Keratinocyte (primary cell): Measurements from ENCODE around the gene KIF1B. TPM values are rescaled to one million over a fixed set of nuclear protein-coding genes. Genes with fewer than 3 reads are reported as not detected.

Experiments used
- DNase-seq: peaks from one replicate; pipeline ENCODE4 v3.0.0-alpha.2; 2011; ENCODE audit warnings: low read depth, missing footprints, low spot score
- FAIRE-seq: peaks from 2 replicates; lab custom pipeline; 2011; peaks lifted over from hg19 to GRCh38; lab: Jason Lieb, UNC
- H2AFZ ChIP-seq: 2 replicates; pipeline ENCODE4 v1.6.0; 2012; ENCODE audit warnings: low read length, control low read depth, inconsistent platforms; ENCODE audit not compliant: control insufficient read depth
- H3K27ac ChIP-seq: 2 replicates; pipeline ENCODE4 v1.5.1; 2011; ENCODE audit warnings: low read length; ENCODE audit not compliant: control insufficient read depth, insufficient read depth
- H3K27me3 ChIP-seq: 3 replicates; pipeline ENCODE4 v1.6.0; 2011; ENCODE audit warnings: low read length; ENCODE audit not compliant: control insufficient read depth, insufficient read depth; ENCODE audit errors: extremely low read depth
- H3K36me3 ChIP-seq, 2 experiments: 2 replicates in 1 of 2; 3 replicates in 1 of 2; pipeline ENCODE4 v1.5.1; 2011; ENCODE audit warnings: low read length in 2 of 2, mild to moderate bottlenecking in 1 of 2; ENCODE audit not compliant: control insufficient read depth in 2 of 2, insufficient read depth in 2 of 2; ENCODE audit errors: extremely low read depth in 1 of 2
- H3K4me1 ChIP-seq: 3 replicates; pipeline ENCODE4 v1.5.1; 2011; ENCODE audit warnings: low read length; ENCODE audit not compliant: control insufficient read depth, insufficient read depth; ENCODE audit errors: extremely low read depth
- H3K4me2 ChIP-seq: 3 replicates; pipeline ENCODE4 v1.6.0; 2011; ENCODE audit warnings: low read depth, low read length; ENCODE audit not compliant: control insufficient read depth, insufficient read depth; ENCODE audit errors: extremely low read depth
- H3K4me3 ChIP-seq, 3 experiments: fragments of 200-600 bp in 1 of 3; sonication (generic) in 1 of 3; 2 replicates in 2 of 3; 3 replicates in 1 of 3; pipeline ENCODE4 v1.5.1; 2011 to 2016; ENCODE audit warnings: low read length in 3 of 3, mild to moderate bottlenecking in 3 of 3, control low read depth in 2 of 3, inconsistent platforms in 1 of 3, low read depth in 1 of 3, mixed read lengths in 1 of 3, mixed run types in 1 of 3, moderate library complexity in 1 of 3; ENCODE audit not compliant: control insufficient read depth in 2 of 3, insufficient read depth in 2 of 3; ENCODE audit errors: extremely low read depth in 1 of 3
- H3K79me2 ChIP-seq: 2 replicates; pipeline ENCODE4 v1.6.0; 2012; ENCODE audit warnings: low read length; ENCODE audit not compliant: control insufficient read depth, insufficient read depth
- H3K9ac ChIP-seq: 3 replicates; pipeline ENCODE4 v1.6.0; 2011; ENCODE audit warnings: low read length; ENCODE audit not compliant: control insufficient read depth, insufficient read depth; ENCODE audit errors: extremely low read depth
- H3K9me1 ChIP-seq: 3 replicates; pipeline ENCODE4 v1.6.0; 2011; ENCODE audit warnings: low read length; ENCODE audit not compliant: control insufficient read depth, insufficient read depth; ENCODE audit errors: extremely low read depth
- H3K9me3 ChIP-seq: 2 replicates; pipeline ENCODE4 v1.5.1; 2012; ENCODE audit warnings: low read depth, low read length; ENCODE audit not compliant: control insufficient read depth
- H4K20me1 ChIP-seq: 3 replicates; pipeline ENCODE4 v1.6.0; 2011; ENCODE audit warnings: low read length; ENCODE audit not compliant: control insufficient read depth, insufficient read depth; ENCODE audit errors: extremely low read depth
- CTCF ChIP-seq, 3 experiments: IDR thresholded peaks in 1 of 3; conservative IDR thresholded peaks in 1 of 3; optimal IDR thresholded peaks in 1 of 3; 2 replicates in 2 of 3; 3 replicates in 1 of 3; pipeline versions ENCODE3 to v1.5.1; 2011; ENCODE audit warnings: low read length in 3 of 3, mild to moderate bottlenecking in 3 of 3, moderate library complexity in 2 of 3, control low read depth in 1 of 3, inconsistent platforms in 1 of 3; ENCODE audit not compliant: insufficient read depth in 2 of 3; ENCODE audit errors: extremely low read depth in 1 of 3
- EZH2 ChIP-seq: IDR thresholded peaks from one replicate; pipeline ENCODE4 v1.6.1; 2012; ENCODE audit warnings: inconsistent platforms, mild to moderate bottlenecking, low read length, moderate library complexity
- dilution Hi-C: fragments of 300-500 bp; cut with MboI; formaldehyde crosslinking; loops from one replicate; pipeline ENCODE4 v1.7.0; 2020; ENCODE audit warnings: low sequenced_read_pairs; ENCODE audit not compliant: extremely low pct_ligation_motif_present
- polyA plus RNA-seq, 5 experiments: library from polyadenylated mRNA; depleted of rRNA in 3 of 5; stranded (reverse) in 3 of 5; stranded (forward) in 1 of 5; unstranded in 1 of 5; fragments of >200 nt; gene quantifications; 1 replicate in 1 of 5; 2 replicates in 3 of 5; 3 replicates in 1 of 5; pipeline versions ENCODE4 v1.2.1 to v1.2.3, GENCODE V29; 2011 to 2012; ENCODE audit warnings: missing spikeins in 2 of 5, low read depth in 1 of 5, low replicate concordance in 1 of 5

KIF1B gene
- polyA plus RNA-seq, 1 donor (not counting 4 experiments of a cell fraction or from before 2014, with no cell fraction given) = 15.1 TPM

GRCh38 chr1:10398734-10399443 is 188.5 kb downstream of the KIF1B start, which contains the start of gene PGD:
Gene PGD (plus strand): TSS chr1:10399064. CDS start chr1:10399118, 54 bp downstream.
- peak within 1 kb of the TSS; percentile 77 to 92 (median 89) for H3K4me3 ChIP-seq
- H3K36me3 ChIP-seq = peaks cover 2 to 12% of the 10 kb centered on the region in 2 experiments
- peak; percentile 87 for DNase-seq
- no peaks in the 10 kb centered on the region for H3K9me3 ChIP-seq
- H3K9ac ChIP-seq = peak within 1 kb of the TSS; percentile 86
- peak within 1 kb of the TSS; percentile 96 for H2AFZ ChIP-seq
- no peaks in the 10 kb centered on the region for H3K27me3 ChIP-seq
- no peaks in the 10 kb centered on the region for H3K9me1 ChIP-seq
- H3K79me2 ChIP-seq = peaks cover 23% of the 10 kb centered on the region
- dilution Hi-C loops = no loop called here
- H3K27ac ChIP-seq = peak within 1 kb of the TSS; percentile 81
- peaks cover 7% of the 10 kb centered on the region for H3K4me1 ChIP-seq
- FAIRE-seq = peak; percentile 34
- peak within 1 kb of the TSS; percentile 88 for H3K4me2 ChIP-seq
- TF ChIP-seq EZH2 (no peak), CTCF (optimal IDR thresholded peaks at IDR 0.05 in 1 of 3, IDR thresholded peaks at IDR 0.05 in 1 of 3, conservative IDR thresholded peaks at IDR 0.05 in 1 of 3; ENCODE audit: extremely low read depth in 1 of 3, insufficient read depth in 2 of 3, low read length in 3 of 3) (no peak)
- no peaks in the 10 kb centered on the region for H4K20me1 ChIP-seq

- Histone ChIP-seq H3K9me3 (no peaks in the 10 kb centered on the region), H3K9ac (peak overlapping the region; percentile 86), H3K4me2 (peak overlapping the region; percentile 88), H3K4me1 (peaks cover 7% of the 10 kb centered on the region), H4K20me1 (no peaks in the 10 kb centered on the region), H3K27me3 (no peaks in the 10 kb centered on the region), H3K4me3 (peak overlapping the region; percentile 77 to 92 (median 89)), H3K27ac (peak overlapping the region; percentile 81), H3K36me3 (peaks cover 5 to 18% of the 10 kb centered on the region in 2 experiments), H3K9me1 (no peaks in the 10 kb centered on the region), H2AFZ (peak overlapping the region; percentile 74), H3K79me2 (peaks cover 23% of the 10 kb centered on the region)
- no peak for DNase-seq
- TF ChIP-seq CTCF (optimal IDR thresholded peaks at IDR 0.05 in 1 of 3, IDR thresholded peaks at IDR 0.05 in 1 of 3, conservative IDR thresholded peaks at IDR 0.05 in 1 of 3; ENCODE audit: extremely low read depth in 1 of 3, insufficient read depth in 2 of 3, low read length in 3 of 3) (no peak), EZH2 (no peak)
- no peak for FAIRE-seq
- dilution Hi-C loops = no loop called here
These were observed 189.1 kb downstream of the KIF1B start for GRCh38 chr1:10399444-10399941.
